Fibroblast of villous mesenchyme (primary cell): ENCODE data around the gene TEC. TPM values are rescaled to one million over a fixed set of nuclear protein-coding genes. Genes with fewer than 3 reads are reported as not detected.

Source experiments
- DNase-seq: peaks from one replicate; pipeline ENCODE4 v3.0.0-alpha.2; 2010; ENCODE audit warnings: low read depth
- H3K4me3 ChIP-seq: 2 replicates; pipeline ENCODE4 v1.5.1; 2011; ENCODE audit warnings: low read depth, mild to moderate bottlenecking, low read length
- CTCF ChIP-seq: IDR thresholded peaks from 2 replicates; pipeline ENCODE4 v1.5.1; 2012; ENCODE audit warnings: low read depth, mild to moderate bottlenecking, low read length; ENCODE audit not compliant: insufficient read depth
- total RNA-seq: library from RNA; depleted of rRNA; stranded (reverse); fragments of >200 nt; gene quantifications from 2 replicates; pipeline ENCODE4 v1.2.3, GENCODE V29; 2012

TEC gene
- total RNA-seq, 1 donor, result 0.43 TPM

DNA sequence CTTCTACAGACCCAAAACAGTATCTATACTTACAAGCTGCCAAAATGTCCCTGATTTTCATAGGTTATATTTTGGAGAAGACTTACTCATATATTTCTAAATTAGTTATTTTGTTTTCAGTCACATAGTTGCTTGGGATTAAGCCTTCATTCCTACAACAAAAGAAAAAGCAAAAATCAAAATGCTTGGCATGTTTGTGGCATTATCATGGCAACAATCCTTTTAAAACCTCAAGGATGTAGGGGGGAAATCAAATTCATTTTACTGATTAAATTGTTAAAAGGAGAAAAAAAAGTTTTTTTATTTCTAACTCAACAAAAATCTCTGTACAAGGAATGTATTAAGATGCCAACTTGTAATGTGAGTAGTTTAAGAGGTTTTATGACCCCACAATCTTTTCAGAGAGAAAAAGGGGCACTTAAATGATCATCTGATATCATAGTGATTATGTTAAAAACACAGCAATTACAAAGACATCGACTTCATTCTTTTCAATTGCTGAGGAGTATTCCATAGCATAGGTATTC, 159.1 kb downstream of the TEC start:
- no peak overlapping the region for H3K4me3 ChIP-seq
- no peak for DNase-seq
- no peak for TF ChIP-seq CTCF

DNA sequence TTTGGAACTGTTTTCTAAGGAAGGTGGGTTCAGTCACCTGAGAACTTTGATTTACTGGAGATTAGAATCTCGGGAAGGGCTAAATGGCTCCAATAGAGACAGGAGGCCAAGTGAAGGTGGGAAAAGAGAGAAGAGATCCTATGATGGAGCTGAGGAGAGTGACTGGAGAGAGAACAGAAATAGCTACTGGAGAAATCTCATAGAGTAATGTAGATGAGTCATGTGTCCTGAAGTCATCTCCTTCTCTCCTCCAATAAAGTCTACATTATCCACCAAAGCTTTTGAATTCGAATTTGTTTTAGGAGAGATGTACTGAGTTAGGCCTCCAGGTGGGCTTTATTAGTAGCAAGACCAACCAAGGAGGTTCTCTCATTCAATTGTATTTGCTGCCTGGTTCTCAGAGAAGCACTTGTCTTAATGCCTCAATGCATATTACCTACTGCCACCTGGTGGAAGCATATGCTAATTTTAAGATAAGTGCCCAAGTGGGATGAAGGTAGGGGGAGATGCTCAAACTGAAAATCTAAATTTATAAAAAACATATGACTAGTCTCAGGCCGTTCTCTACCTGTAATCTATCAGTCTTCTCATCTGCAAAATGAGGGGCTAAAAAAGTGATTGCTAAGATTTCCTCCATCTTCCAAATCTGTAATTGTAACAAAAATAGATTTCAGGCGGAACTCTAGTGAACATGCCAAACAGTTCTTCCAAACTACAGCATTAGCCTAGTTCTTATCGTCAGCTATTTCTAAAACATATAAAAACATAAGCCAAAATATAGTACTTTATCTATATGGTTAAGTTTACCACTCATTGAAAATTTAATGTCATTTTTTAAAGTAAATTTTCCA, 160.0 kb downstream of the TEC start:
- peak; percentile 59 for TF ChIP-seq CTCF
- no peak overlapping the region for H3K4me3 ChIP-seq
- peak; percentile 45 for DNase-seq

DNA sequence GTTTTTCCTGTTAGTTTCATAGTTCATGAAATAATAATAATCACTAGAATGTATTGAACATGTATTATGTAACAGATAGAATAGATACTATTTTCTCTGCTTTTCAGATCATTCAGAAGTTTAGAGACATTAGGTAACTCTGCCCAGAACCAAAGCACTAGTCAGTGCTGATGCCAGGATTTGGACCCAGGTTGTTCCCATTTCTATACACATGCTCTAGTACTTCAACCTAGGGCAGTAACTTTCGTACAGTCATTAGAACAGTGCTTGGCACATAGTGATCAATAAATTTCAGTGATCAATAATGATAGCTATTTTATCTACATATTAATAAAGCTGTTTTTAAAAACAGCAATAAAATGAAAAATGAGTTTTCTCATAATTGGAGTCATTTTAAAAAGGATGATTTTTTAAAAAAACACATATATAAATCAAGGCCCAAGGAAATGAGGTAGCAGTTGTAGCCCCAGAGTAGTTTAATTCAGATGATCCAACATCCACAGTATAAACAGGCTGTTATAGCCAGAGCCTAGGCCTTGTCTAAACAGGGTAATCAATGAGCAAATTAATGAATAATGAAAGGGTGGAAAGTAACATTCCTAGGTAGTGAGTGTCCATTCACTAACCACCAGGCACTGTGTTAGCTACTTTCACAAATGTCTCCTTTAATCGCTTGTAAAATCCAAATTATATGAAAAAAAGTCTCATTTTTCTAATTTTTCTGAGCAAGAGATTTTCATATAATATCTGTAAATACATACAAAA, 161.1 kb downstream of the TEC start:
- TF ChIP-seq CTCF, result no peak
- DNase-seq, result no peak
- no peak overlapping the region for H3K4me3 ChIP-seq

GRCh38 chr4:48105230-48105629, 164.4 kb downstream of the TEC start:
- no peak for DNase-seq
- H3K4me3 ChIP-seq, result no peak overlapping the region
- no peak for TF ChIP-seq CTCF

DNA sequence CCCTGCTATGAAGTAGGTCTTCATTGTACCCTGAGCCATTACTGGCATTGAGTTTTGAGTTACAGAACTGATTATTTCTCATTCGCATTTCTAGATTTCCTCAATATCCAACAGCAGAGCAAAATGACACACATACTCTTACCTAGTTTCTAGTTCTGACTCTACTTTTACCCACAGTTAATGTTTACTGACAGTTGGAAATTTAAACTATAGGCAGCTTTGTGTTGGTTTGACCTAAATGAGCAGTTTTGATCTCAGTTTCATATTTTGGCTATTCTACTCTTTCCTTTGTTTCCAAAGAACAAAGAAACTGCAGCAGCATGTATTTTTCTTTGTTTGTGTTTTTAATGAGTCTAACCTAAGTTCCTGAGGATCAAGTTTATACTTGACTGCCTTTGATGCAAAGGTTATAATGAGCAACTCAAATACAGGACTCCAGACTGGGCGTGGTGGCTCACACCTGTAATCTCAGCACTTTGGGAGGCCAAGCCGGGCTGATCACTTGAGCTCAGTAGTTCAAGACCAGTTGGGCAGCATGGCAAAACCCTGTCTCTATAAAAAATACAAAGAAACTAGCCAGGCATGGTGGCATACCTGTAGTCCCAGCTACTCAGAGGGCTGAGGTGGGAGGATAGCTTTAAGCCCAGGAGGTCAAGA, 166.0 kb downstream of the TEC start:
- no peak for DNase-seq
- H3K4me3 ChIP-seq, result no peak overlapping the region
- TF ChIP-seq CTCF, result no peak

DNA sequence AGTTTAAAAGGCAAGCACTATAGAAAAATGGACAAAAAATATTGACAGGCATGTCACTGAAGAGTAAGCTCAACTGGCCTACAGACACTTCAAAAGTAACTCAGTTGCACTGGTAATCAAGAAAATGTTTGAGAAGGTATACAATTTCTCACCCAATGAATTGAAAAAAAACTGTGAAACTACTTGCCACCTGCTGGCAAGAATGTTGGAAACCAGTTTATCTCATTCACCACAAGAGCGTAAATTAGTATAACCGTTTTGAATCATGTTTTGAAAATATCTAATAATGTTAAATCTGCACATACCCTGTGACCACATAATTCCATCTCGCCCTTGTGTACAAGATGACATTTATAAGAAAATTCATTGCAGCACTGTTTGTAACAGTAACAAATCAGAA, 167.3 kb downstream of the TEC start:
- peak; percentile 27 for TF ChIP-seq CTCF
- no peak overlapping the region for H3K4me3 ChIP-seq
- no peak for DNase-seq
